ENCODE results near the gene SUN2.

SUN2 gene

DNA sequence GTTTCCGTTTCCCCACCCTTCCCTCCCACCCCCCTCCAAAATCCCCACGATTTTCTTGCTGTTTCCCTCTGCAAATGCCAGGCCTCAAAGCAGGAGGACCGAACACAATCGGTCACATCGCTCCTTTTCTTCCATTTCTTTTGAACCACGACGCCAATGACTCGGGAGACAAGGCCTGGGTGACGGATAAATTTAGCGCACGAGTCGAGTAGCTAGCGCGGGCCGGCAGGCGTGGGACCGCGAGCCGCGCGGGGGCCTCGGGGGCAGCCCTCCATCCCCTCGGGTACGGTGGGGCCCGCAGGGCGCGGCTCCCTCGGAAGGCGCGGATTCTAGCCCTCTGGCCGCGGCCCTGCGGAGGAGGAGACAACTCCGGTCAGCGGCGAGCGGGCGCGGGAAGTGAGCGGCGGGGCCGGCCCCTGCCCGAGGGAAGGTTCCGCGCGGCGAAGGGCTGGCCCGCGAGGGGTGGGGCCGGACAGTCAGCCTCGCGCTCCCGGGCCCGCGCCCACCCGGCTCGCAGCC is 55.5 kb downstream of the SUN2 start (continued):
- TF ChIP-seq ZNF335 (tag by site-specific recombination; conservative IDR thresholded peaks at IDR 0.05) (peak; percentile 95), SP3 (tag by site-specific recombination; IDR thresholded peaks at IDR 0.05) (no peak), KLF1 (tag by site-specific recombination; IDR thresholded peaks at IDR 0.05) (peak; percentile 8; the same call in 1 of the 2 replicates), ZBTB20 (tag by site-specific recombination; IDR thresholded peaks at IDR 0.05) (no peak), ZXDB (tag by site-specific recombination; IDR thresholded peaks at IDR 0.05) (peak; percentile 17; the same call in 1 of the 2 replicates), ZNF175 (tag by site-specific recombination; IDR thresholded peaks at IDR 0.05) (no peak), REPIN1 (tag by site-specific recombination; IDR thresholded peaks at IDR 0.05; ENCODE audit: low read depth) (no peak), ZNF292 (tag by site-specific recombination; IDR thresholded peaks at IDR 0.05; ENCODE audit: borderline replicate concordance, low read depth) (no peak), ZNF114 (tag by site-specific recombination; IDR thresholded peaks at IDR 0.05) (no peak), FEZF1 (tag by site-specific recombination; IDR thresholded peaks at IDR 0.05) (no peak), ZNF10 (tag by site-specific recombination; IDR thresholded peaks at IDR 0.05) (no peak), HOXC10 (CRISPR knock-in tag; IDR thresholded peaks at IDR 0.05) (no peak), ZNF221 (tag by site-specific recombination; IDR thresholded peaks at IDR 0.05; ENCODE audit: borderline replicate concordance) (no peak), BCL11A (tag by site-specific recombination; IDR thresholded peaks at IDR 0.05; ENCODE audit: low read depth) (no peak), ZNF37A (tag by site-specific recombination; IDR thresholded peaks at IDR 0.05) (no peak), ZNF239 (tag by site-specific recombination; IDR thresholded peaks at IDR 0.05) (no peak), ZNF132 (tag by site-specific recombination; IDR thresholded peaks at IDR 0.05; ENCODE audit: borderline replicate concordance) (no peak), ZNF211 (tag by site-specific recombination; IDR thresholded peaks at IDR 0.05; ENCODE audit: low read depth) (no peak), ZNF140 (tag by site-specific recombination; IDR thresholded peaks at IDR 0.05) (no peak), ZNF2 (tag by site-specific recombination; IDR thresholded peaks at IDR 0.05) (no peak), ZBTB7A (tag by site-specific recombination; IDR thresholded peaks at IDR 0.05; ENCODE audit: low read depth) (no peak), ZNF223 (tag by site-specific recombination; IDR thresholded peaks at IDR 0.05) (no peak), ZNF174 (tag by site-specific recombination; IDR thresholded peaks at IDR 0.05) (no peak)
- TF ChIP-seq, protein P1, sequence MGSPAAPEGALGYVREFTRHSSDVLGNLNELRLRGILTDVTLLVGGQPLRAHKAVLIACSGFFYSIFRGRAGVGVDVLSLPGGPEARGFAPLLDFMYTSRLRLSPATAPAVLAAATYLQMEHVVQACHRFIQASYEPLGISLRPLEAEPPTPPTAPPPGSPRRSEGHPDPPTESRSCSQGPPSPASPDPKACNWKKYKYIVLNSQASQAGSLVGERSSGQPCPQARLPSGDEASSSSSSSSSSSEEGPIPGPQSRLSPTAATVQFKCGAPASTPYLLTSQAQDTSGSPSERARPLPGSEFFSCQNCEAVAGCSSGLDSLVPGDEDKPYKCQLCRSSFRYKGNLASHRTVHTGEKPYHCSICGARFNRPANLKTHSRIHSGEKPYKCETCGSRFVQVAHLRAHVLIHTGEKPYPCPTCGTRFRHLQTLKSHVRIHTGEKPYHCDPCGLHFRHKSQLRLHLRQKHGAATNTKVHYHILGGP (tag by site-specific recombination; IDR thresholded peaks at IDR 0.05), result no peak
- TF ChIP-seq, protein P2, sequence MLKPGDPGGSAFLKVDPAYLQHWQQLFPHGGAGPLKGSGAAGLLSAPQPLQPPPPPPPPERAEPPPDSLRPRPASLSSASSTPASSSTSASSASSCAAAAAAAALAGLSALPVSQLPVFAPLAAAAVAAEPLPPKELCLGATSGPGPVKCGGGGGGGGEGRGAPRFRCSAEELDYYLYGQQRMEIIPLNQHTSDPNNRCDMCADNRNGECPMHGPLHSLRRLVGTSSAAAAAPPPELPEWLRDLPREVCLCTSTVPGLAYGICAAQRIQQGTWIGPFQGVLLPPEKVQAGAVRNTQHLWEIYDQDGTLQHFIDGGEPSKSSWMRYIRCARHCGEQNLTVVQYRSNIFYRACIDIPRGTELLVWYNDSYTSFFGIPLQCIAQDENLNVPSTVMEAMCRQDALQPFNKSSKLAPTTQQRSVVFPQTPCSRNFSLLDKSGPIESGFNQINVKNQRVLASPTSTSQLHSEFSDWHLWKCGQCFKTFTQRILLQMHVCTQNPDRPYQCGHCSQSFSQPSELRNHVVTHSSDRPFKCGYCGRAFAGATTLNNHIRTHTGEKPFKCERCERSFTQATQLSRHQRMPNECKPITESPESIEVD (tag by site-specific recombination; IDR thresholded peaks at IDR 0.05), result no peak
- TF ChIP-seq, protein P3, sequence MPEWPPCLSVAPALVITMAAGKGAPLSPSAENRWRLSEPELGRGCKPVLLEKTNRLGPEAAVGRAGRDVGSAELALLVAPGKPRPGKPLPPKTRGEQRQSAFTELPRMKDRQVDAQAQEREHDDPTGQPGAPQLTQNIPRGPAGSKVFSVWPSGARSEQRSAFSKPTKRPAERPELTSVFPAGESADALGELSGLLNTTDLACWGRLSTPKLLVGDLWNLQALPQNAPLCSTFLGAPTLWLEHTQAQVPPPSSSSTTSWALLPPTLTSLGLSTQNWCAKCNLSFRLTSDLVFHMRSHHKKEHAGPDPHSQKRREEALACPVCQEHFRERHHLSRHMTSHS (tag by site-specific recombination; IDR thresholded peaks at IDR 0.05), result no peak
- TF ChIP-seq, protein P4, sequence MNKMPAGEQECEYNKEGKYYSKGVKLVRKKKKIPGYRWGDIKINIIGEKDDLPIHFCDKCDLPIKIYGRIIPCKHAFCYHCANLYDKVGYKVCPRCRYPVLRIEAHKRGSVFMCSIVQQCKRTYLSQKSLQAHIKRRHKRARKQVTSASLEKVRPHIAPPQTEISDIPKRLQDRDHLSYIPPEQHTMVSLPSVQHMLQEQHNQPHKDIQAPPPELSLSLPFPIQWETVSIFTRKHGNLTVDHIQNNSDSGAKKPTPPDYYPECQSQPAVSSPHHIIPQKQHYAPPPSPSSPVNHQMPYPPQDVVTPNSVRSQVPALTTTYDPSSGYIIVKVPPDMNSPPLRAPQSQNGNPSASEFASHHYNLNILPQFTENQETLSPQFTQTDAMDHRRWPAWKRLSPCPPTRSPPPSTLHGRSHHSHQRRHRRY (tag by site-specific recombination; IDR thresholded peaks at IDR 0.05), result no peak
- TF ChIP-seq, protein P5, sequence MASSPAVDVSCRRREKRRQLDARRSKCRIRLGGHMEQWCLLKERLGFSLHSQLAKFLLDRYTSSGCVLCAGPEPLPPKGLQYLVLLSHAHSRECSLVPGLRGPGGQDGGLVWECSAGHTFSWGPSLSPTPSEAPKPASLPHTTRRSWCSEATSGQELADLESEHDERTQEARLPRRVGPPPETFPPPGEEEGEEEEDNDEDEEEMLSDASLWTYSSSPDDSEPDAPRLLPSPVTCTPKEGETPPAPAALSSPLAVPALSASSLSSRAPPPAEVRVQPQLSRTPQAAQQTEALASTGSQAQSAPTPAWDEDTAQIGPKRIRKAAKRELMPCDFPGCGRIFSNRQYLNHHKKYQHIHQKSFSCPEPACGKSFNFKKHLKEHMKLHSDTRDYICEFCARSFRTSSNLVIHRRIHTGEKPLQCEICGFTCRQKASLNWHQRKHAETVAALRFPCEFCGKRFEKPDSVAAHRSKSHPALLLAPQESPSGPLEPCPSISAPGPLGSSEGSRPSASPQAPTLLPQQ (tag by site-specific recombination; IDR thresholded peaks at IDR 0.05), result peak; percentile 96
- TF ChIP-seq, protein P6, sequence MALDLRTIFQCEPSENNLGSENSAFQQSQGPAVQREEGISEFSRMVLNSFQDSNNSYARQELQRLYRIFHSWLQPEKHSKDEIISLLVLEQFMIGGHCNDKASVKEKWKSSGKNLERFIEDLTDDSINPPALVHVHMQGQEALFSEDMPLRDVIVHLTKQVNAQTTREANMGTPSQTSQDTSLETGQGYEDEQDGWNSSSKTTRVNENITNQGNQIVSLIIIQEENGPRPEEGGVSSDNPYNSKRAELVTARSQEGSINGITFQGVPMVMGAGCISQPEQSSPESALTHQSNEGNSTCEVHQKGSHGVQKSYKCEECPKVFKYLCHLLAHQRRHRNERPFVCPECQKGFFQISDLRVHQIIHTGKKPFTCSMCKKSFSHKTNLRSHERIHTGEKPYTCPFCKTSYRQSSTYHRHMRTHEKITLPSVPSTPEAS (tag by site-specific recombination; IDR thresholded peaks at IDR 0.05), result no peak
- TF ChIP-seq, protein P7, sequence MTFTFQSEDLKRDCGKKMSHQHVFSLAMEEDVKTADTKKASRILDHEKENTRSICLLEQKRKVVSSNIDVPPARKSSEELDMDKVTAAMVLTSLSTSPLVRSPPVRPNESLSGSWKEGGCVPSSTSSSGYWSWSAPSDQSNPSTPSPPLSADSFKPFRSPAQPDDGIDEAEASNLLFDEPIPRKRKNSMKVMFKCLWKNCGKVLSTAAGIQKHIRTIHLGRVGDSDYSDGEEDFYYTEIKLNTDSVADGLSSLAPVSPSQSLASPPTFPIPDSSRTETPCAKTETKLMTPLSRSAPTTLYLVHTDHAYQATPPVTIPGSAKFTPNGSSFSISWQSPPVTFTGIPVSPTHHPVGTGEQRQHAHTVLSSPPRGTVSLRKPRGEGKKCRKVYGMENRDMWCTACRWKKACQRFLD (tag by site-specific recombination; IDR thresholded peaks at IDR 0.05), result no peak
- TF ChIP-seq, protein P8, sequence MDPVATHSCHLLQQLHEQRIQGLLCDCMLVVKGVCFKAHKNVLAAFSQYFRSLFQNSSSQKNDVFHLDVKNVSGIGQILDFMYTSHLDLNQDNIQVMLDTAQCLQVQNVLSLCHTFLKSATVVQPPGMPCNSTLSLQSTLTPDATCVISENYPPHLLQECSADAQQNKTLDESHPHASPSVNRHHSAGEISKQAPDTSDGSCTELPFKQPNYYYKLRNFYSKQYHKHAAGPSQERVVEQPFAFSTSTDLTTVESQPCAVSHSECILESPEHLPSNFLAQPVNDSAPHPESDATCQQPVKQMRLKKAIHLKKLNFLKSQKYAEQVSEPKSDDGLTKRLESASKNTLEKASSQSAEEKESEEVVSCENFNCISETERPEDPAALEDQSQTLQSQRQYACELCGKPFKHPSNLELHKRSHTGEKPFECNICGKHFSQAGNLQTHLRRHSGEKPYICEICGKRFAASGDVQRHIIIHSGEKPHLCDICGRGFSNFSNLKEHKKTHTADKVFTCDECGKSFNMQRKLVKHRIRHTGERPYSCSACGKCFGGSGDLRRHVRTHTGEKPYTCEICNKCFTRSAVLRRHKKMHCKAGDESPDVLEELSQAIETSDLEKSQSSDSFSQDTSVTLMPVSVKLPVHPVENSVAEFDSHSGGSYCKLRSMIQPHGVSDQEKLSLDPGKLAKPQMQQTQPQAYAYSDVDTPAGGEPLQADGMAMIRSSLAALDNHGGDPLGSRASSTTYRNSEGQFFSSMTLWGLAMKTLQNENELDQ (tag by site-specific recombination; IDR thresholded peaks at IDR 0.05; ENCODE audit: low read depth), result no peak

All from HEK293 (cell line).